GM18526 (cell line): Measurements from ENCODE around the gene UBE2E2.

ENCODE experiments used
- POLR2A ChIP-seq: IDR thresholded peaks from 3 replicates; pipeline ENCODE4 v1.6.1; 2011; ENCODE audit not compliant: insufficient read length; ENCODE audit errors: extremely low read depth

The UBE2E2 gene

GRCh38 chr3:23440416-23441294, 237.5 kb downstream of the UBE2E2 start:
- no peak for TF ChIP-seq POLR2A

- TF ChIP-seq POLR2A, result no peak
These were observed 239.7 kb downstream of the UBE2E2 start for GRCh38 chr3:23442598-23443383.

- TF ChIP-seq POLR2A, result no peak
These were observed 241.3 kb downstream of the UBE2E2 start for GRCh38 chr3:23444386-23444785.

DNA sequence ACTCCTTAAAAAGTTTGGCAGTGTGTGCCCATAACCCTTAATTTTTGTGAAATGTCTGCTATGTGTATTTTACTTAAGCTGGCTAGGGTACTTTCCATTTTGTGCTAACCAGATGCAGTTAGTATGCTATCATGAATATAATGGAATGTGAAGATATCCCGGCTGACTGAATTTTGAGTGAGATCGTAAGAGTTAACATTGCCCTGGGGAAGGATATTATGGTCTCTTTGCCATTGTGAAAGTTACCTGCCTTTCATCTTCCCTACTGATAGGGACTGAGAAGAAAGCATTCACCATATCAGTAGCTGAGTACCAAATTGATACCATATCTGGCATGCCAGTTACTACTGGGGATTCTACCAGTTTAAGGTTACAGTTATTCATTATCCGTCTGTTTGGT, 243.2 kb downstream of the UBE2E2 start:
- no peak for TF ChIP-seq POLR2A

- no peak for TF ChIP-seq POLR2A
These were observed 245.9 kb downstream of the UBE2E2 start for GRCh38 chr3:23448998-23449537.

GRCh38 chr3:23450051-23450450, 246.9 kb downstream of the UBE2E2 start:
- no peak for TF ChIP-seq POLR2A

DNA sequence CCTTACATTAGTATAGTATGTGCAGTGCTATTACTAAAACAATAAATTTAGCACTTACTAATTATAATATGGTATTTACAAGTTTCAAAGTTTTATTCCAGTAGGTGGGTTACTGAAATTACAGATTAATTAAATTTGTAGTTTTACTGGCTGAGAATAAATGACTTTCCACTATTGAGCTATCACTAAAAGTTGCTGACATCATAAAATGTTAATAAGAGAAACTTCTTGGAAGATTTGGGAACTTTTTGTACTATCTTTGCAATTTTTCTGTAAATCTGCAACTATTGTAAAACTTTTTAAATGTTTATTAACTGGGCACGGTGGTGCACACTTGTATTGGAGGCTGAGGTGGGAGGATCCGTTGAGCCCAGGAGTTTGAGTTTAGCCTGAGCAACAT, 247.7 kb downstream of the UBE2E2 start:
- TF ChIP-seq POLR2A, result no peak

GRCh38 chr3:23452408-23452807, 249.3 kb downstream of the UBE2E2 start:
- no peak for TF ChIP-seq POLR2A

DNA sequence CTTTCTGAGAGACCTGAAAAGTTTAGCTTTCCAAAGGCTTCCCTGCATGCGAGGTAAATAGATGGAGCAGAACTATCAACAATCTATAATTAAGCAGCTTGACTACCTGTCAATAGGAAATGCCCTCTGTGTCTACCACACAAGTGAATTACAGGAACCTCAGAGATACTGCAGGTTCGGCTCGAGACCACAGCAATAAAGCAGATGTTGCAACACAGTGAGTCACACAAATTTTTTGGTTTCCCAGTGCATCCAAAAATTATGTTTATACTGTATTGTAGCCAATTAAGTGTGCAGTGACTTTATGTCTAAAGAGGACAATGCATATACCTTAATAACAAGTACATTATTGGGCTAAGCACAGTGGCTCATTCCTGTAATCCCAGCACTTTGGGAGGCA, 252.0 kb downstream of the UBE2E2 start:
- TF ChIP-seq POLR2A, result no peak

DNA sequence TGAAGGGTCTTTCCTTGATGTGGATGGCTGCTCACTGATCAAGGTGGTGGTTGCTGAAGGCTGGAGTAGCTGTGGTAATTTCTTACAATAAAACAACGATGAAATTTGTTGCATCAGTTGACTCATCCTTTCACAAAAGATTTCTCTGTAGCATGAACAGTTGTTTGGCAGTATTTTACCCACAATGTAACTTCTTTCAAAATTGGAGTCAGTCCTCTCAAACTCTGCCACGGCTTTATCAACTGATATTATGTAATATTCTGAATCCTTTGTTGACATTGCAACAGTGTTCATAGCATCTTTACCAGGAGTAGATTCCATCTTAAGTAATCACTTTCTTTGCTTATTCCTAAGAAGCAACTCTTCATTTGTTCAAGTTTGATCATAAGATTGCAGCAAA, 252.6 kb downstream of the UBE2E2 start:
- TF ChIP-seq POLR2A, result no peak

- TF ChIP-seq POLR2A, result no peak
These were observed 254.6 kb downstream of the UBE2E2 start for GRCh38 chr3:23457697-23458096.

- no peak for TF ChIP-seq POLR2A
These were observed 256.3 kb downstream of the UBE2E2 start for GRCh38 chr3:23459465-23459864.

DNA sequence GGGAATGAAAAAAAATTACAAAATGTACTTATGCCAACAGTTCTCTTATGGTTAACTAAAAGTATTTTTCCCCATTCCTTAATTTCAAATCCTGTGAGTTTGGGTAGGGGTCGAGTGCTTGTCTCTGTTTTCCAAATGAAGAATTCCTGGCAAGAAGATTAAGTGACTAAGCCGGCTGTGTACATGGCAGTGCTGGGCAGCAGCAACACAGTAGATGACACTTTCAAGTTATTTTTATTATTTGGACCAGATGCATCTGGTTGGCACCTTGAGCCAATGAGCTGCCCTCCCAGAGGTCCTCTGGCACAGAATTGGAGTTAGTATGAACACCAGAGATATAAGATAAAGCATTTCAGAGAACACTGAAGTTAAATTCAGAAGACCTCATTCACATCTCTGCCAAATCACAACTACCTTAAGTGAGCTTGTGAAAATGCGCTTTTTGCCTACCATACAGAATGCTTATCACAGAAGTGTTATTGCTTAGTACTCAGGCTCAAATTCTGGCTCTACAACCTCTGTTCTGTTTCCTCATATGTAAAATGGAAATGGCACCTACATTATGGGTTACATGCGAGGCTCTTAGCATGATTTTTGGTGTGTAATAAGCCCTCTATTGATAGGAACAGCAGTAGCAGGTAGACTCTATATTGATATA, 256.9 kb downstream of the UBE2E2 start:
- no peak for TF ChIP-seq POLR2A

GRCh38 chr3:23461069-23461468, 257.9 kb downstream of the UBE2E2 start:
- no peak for TF ChIP-seq POLR2A

- TF ChIP-seq POLR2A, result no peak
These were observed 260.7 kb downstream of the UBE2E2 start for GRCh38 chr3:23463791-23464190.
